Heart left ventricle (tissue), 16 donors: ENCODE results near the gene VMAC. TPM values are rescaled to one million over a fixed set of nuclear protein-coding genes. Genes with fewer than 3 reads are reported as not detected.

ENCODE experiments used
- ATAC-seq, 4 donors: fragments of 200-7000 bp; cut with Tn5 transposase; one replicate each; pipeline ENCODE4 v1.9.1; 2020 to 2022; ENCODE audit warnings: moderate library complexity in 4 of 4, mild to moderate bottlenecking in 3 of 4, moderate number of reproducible peaks in 1 of 4
- DNase-seq, 5 donors: peaks; one replicate each; pipeline ENCODE4 v3.0.0-alpha.2; 2020
- H3K27ac ChIP-seq, 12 donors: fragments of 200-600 bp; sonication (generic) in 4 of 12; one replicate each; pipeline versions ENCODE4 v1.5.0 to v1.8.0; 2016 to 2022; ENCODE audit warnings: mild to moderate bottlenecking in 2 of 12
- H3K27me3 ChIP-seq, 9 donors: fragments of 200-600 bp; sonication (generic) in 2 of 9; one replicate each; pipeline versions ENCODE4 v1.5.1 to v1.8.0; 2016 to 2022; ENCODE audit warnings: mild to moderate bottlenecking in 3 of 9
- H3K36me3 ChIP-seq, 9 donors: fragments of 200-600 bp; sonication (generic) in 2 of 9; one replicate each; pipeline versions ENCODE4 v1.5.0 to v1.8.0; 2018 to 2022; ENCODE audit warnings: mild to moderate bottlenecking in 2 of 9
- H3K4me1 ChIP-seq, 12 donors: fragments of 200-600 bp; sonication (generic) in 4 of 12; one replicate each; pipeline versions ENCODE4 v1.5.0 to v1.8.0; 2016 to 2022; ENCODE audit warnings: mild to moderate bottlenecking in 3 of 12
- H3K4me3 ChIP-seq, 12 donors: fragments of 200-600 bp; sonication (generic) in 4 of 12; one replicate each; pipeline versions ENCODE4 v1.5.0 to v1.8.0; 2017 to 2022; ENCODE audit warnings: mild to moderate bottlenecking in 9 of 12, moderate library complexity in 4 of 12
- H3K9me3 ChIP-seq, 12 donors: fragments of 200-600 bp; sonication (generic) in 4 of 12; one replicate each; pipeline versions ENCODE4 v1.5.0 to v1.8.0; 2016 to 2022; ENCODE audit warnings: mild to moderate bottlenecking in 1 of 12
- CTCF ChIP-seq, 12 donors: fragments of 200-600 bp; sonication (generic) in 4 of 12; IDR thresholded peaks; one replicate each; pipeline versions ENCODE4 v1.5.0 to v1.8.0; 2018 to 2022; ENCODE audit warnings: antibody characterized with exemption in 12 of 12, mild to moderate bottlenecking in 5 of 12
- POLR2A ChIP-seq, 2 donors: fragments of 450-650 bp; IDR thresholded peaks; one replicate each; pipeline ENCODE4 v1.6.1; 2017; ENCODE audit warnings: antibody characterized with exemption in 2 of 2, mild to moderate bottlenecking in 2 of 2, moderate library complexity in 2 of 2
- WGBS, 4 donors: extraction: QIAGEN DNeasy Blood & Tissue Kit in 2 of 4; methylation state at CpG; one replicate each; pipeline versions ENCODE4 v1.1.5 to v1.1.7; 2013 to 2018; 5-methylcytosine and 5-hydroxymethylcytosine counted together
- intact Hi-C, 10 donors: fragments of 100-400 bp; cut with DNase I; formaldehyde crosslinking; loops; one replicate each; pipeline versions ENCODE4 v1.11.1 to v1.14.2; 2022
- polyA plus RNA-seq, 2 donors: library from polyadenylated mRNA; stranded (reverse); fragments of 200-250 nt; gene quantifications; one replicate each; pipeline ENCODE4 v1.2.3, GENCODE V29; 2013
- total RNA-seq, 9 donors: library from RNA; depleted of rRNA in 2 of 9; stranded (reverse); fragments of >200 nt in 2 of 9; fragmentation: NEBNext Ultra II Directional in 3 of 9; extraction: Animal tissue kit (Norgen Biotek cat#: 25700) in 3 of 9; gene quantifications; one replicate each; pipeline versions ENCODE4 v1.1.0 to v1.2.4, GENCODE V29; 2016 to 2023
- donor health status: ischemic (EF 13 %, LVEDD 7.1; RV severe dilation, severe dysfunction).
- donor health status: healthy with polysubstance abuse.
- donor health status: DM: no; HTN: yes; CAD: no.
- donor health status: DM: no; HTN: no; CAD: no.
- donor health status: ischemic (EF 25% LVEDD 6.9; RV normal size, moderate dysfunction).
- donor health status: ischemic (EF 25% LVEDD 5.7; RV mildly dilated, moderate dysfunction).
- donor health status: healthy.
- donor health status: DM: yes; HTN: yes; CAD: no.
- donor health status: ischemic (EF 35%, LVEDD 5.7; RV mildly dilated, moderate dysfunction).
- donor health status: nonischemic (EF 11% LVEDD 7.7; RV severe dilation, severe dysfunction).
- donor health status: DM: yes; HTN: yes; CAD: no.
- donor health status: PGD.
- donor health status: ischemic (EF 29% LVEDD 5.4; RV normal size, mild dysfunction).
- donor health status: nonischemic (EF 23%, LVEDD 6.1; RV moderate dilation, normal function).

Gene VMAC
- total and polyA plus RNA-seq, 11 donors = 1.3 to 3.9 (median 2.3) TPM

- no peak for DNase-seq
- WGBS, 4 donors = 89 to 94% (median 90%) methylated on average over 11 of the region's 11 CpGs
Observed at GRCh38 chr19:5931251-5931650, 26.6 kb downstream of the VMAC start.

DNA sequence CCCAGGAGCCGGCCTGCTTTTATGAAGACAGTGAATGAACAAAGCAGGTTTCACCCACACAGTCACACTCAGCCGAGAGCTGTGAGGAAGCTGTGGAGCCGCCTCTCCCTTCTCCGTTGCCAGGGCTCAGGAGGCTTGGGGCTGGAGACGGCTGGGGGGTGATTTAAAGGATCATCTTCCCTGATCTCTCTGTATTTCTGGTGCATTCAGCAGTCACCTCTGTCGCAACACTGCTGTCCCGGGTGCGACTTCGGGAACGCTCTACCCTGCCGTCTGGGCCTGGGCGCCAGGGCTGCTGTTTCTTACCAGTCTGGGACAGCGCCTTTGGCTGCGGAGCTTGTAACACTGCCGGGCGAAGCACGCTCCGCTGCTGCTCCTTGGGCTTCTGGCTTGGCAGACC, 27.5 kb downstream of the VMAC start:
- TF ChIP-seq CTCF (IDR thresholded peaks at IDR 0.05) (no peak), POLR2A (IDR thresholded peaks at IDR 0.05) (no peak)
- no peak for DNase-seq
- peak overlapping the region in 1 of 12 donors; percentile 61 for H3K27ac ChIP-seq
- intact Hi-C loops = no loop called here
- peaks cover 0 to 90% (median 70%) of the 10 kb centered on the region in 9 donors for H3K36me3 ChIP-seq
- 97 to 98% (median 98%) methylated on average over 15 to 18 of the region's 18 CpGs for WGBS, 4 donors
- H3K4me1 ChIP-seq = peaks cover 5 to 52% (median 27%) of the 10 kb centered on the region in 12 donors
- no peak overlapping the region for H3K4me3 ChIP-seq
- H3K9me3 ChIP-seq = no peaks in the 10 kb centered on the region
- no peak for ATAC-seq
- no peaks in the 10 kb centered on the region for H3K27me3 ChIP-seq

More at GRCh38 chr19:5931251-5931650, 26.6 kb downstream of the VMAC start:
- intact Hi-C loops = no loop called here
- no peaks in the 10 kb centered on the region for H3K9me3 ChIP-seq
- peaks cover 5 to 52% (median 36%) of the 10 kb centered on the region in 12 donors for H3K4me1 ChIP-seq
- no peak for ATAC-seq
- H3K36me3 ChIP-seq = peaks cover 0 to 94% (median 72%) of the 10 kb centered on the region in 9 donors
- no peaks in the 10 kb centered on the region for H3K27me3 ChIP-seq
- no peak overlapping the region for H3K4me3 ChIP-seq
- peak overlapping the region in 1 of 12 donors; percentile 20 for H3K27ac ChIP-seq
- TF ChIP-seq CTCF (IDR thresholded peaks at IDR 0.05) (no peak), POLR2A (IDR thresholded peaks at IDR 0.05) (no peak)

DNA sequence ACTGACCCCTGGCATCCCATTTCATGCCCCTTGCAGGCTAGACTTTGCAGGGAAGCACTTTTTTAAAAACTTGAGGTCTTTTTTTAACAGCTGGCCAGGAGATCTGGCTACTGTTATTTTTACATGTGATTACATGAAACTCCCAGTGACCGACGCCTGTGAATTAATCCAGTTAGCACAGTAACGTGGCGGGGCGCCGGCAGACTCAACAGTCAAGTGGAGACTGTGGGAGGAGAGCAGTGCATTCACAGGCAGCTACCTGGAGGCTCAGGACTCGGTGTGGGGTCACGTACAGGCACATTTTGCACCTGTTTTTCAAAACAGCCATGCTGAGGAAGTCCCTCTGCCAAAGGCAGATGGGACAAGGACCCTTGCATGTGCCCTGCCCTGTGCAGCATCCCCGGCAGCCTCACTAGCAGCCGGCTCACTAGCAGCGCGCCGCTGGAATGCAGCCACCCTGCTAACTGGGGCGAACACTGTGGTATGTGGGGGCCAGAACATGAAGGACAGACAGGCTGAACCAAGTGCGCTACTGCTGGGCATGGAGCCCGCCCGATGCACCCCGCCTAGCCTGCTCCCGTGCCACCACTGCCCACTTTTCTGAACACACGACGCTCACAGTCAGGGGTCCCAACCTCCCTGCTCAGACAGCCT, 28.1 kb downstream of the VMAC start:
- intact Hi-C loops = no loop called here
- ATAC-seq (no peak), DNase-seq (no peak)
- Histone ChIP-seq H3K27me3 (no peaks in the 10 kb centered on the region), H3K27ac (peak overlapping the region in 1 of 12 donors; percentile 61), H3K4me3 (no peak overlapping the region), H3K4me1 (peaks cover 2 to 47% (median 22%) of the 10 kb centered on the region in 12 donors), H3K9me3 (no peaks in the 10 kb centered on the region), H3K36me3 (peaks cover 0 to 88% (median 67%) of the 10 kb centered on the region in 9 donors)
- TF ChIP-seq POLR2A (IDR thresholded peaks at IDR 0.05) = no peak
- TF ChIP-seq CTCF (IDR thresholded peaks at IDR 0.05) = no peak
- WGBS, 4 donors = 93 to 96% (median 95%) methylated on average over 18 to 21 of the region's 21 CpGs

- Histone ChIP-seq H3K4me1 (peaks cover 2 to 42% (median 20%) of the 10 kb centered on the region in 12 donors), H3K4me3 (no peak overlapping the region), H3K27ac (peak overlapping the region in 4 of 12 donors; percentile 1 to 69 (median 38)), H3K36me3 (peaks cover 0 to 84% (median 62%) of the 10 kb centered on the region in 9 donors), H3K27me3 (no peaks in the 10 kb centered on the region), H3K9me3 (no peaks in the 10 kb centered on the region)
- no peak for ATAC-seq
- 70 to 79% (median 73%) methylated on average over 19 to 20 of the region's 20 CpGs for WGBS, 4 donors
- TF ChIP-seq CTCF (IDR thresholded peaks at IDR 0.05) = no peak
- no peak for TF ChIP-seq POLR2A (IDR thresholded peaks at IDR 0.05)
- no peak for DNase-seq
- intact Hi-C loops = no loop called here
Observed at GRCh38 chr19:5933391-5934068, 28.9 kb downstream of the VMAC start.
